Measurements from ENCODE around the gene EN2.

EN2 gene

GRCh38 chr7:155451840-155452239 lies 6.1 kb upstream of the EN2 start:
- DNase-seq: no peak

GRCh38 chr7:155452505-155453295 lies 5.2 kb upstream of the EN2 start:
- no peak for DNase-seq

- no peak for DNase-seq
These were observed 4.4 kb upstream of the EN2 start for GRCh38 chr7:155453296-155454182.

GRCh38 chr7:155454183-155455112 lies 3.5 kb upstream of the EN2 start:
- DNase-seq: no peak

- no peak for DNase-seq
These were observed 2.7 kb upstream of the EN2 start for GRCh38 chr7:155455132-155455693.

GRCh38 chr7:155455776-155456737 lies 1.9 kb upstream of the EN2 start:
- no peak for DNase-seq

GRCh38 chr7:155456738-155457543 lies 988 bp upstream of the EN2 start:
- DNase-seq: no peak

- no peak for DNase-seq
These were observed 302 bp upstream of the EN2 start for GRCh38 chr7:155457544-155458110.

- no peak for DNase-seq
These were observed 1.2 kb downstream of the EN2 start for GRCh38 chr7:155458878-155459699.

GRCh38 chr7:155459700-155460461 lies 2.0 kb downstream of the EN2 start:
- DNase-seq: no peak

GRCh38 chr7:155460926-155461613 lies 3.1 kb downstream of the EN2 start:
- DNase-seq: no peak

- no peak for DNase-seq
These were observed 3.7 kb downstream of the EN2 start for GRCh38 chr7:155461631-155462030.

- DNase-seq: no peak
These were observed 4.3 kb downstream of the EN2 start for GRCh38 chr7:155462163-155462735.

GRCh38 chr7:155463114-155463811 lies 5.3 kb downstream of the EN2 start:
- no peak for DNase-seq

- DNase-seq: no peak
These were observed 6.3 kb downstream of the EN2 start for GRCh38 chr7:155464183-155464582.

- DNase-seq: no peak
These were observed 7.2 kb downstream of the EN2 start for GRCh38 chr7:155464948-155465739.
